ENCODE measurements around the gene CMC2.

CMC2 gene

GRCh38 chr16:80923356-80923755, 83.3 kb downstream of the CMC2 start:
- no peak for DNase-seq

Measured in CD4-positive, alpha-beta T cell treated with Interleukin-4 for 4 hours (primary cell).